Measurements from ENCODE around the gene EMILIN2. TPM values are rescaled to one million over a fixed set of nuclear protein-coding genes. Genes with fewer than 3 reads are reported as not detected.

Gene EMILIN2
- total RNA-seq, 1 experiment from 2014 or later, result 0.07 TPM

DNA sequence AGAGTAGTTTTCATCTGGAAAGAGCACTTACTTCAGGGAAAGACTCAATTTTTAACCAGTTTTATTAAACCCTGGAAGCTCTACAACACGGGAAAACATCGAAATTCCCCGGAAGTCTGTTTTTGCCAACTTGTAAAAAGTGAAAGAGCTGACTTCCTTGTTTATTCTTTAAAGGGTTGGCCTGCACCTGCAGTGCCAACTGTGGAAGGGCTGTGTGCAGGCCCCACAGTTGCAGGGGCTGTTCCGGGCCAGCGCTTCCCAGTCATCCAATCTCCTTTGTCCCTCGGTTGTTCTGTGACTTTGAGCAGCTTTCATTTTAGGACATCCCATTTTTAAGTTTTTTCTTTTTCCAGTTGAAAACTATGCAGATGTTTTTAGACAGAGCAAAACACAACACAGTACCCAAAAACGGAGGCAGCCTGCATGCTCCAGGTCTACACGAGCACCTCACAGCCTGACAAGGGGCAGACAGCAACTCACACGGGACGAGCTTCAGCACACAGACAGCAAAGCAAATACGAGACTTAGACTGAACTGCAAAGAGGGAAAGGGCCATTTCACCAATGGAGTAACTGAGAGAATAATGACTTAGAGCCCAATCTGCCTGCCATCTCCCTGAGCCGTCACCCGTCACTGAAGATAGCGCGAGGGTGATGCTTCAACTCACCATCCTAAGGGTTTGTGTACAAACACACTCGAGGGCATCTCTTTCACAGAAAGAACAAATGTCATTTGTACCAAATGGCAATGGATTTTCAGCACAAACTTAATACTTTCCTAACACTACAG, 70.6 kb downstream of the EMILIN2 start:
- H4K20me1 ChIP-seq (ENCODE audit: insufficient read depth), result no peaks in the 10 kb centered on the region
- intact Hi-C loops (cut with micrococcal nuclease; ENCODE audit: unreplicated experiment), result no loop called here
- peaks cover 4% of the 10 kb centered on the region; the same call in 1 of the 2 replicates for H3K36me3 ChIP-seq (ENCODE audit: low read depth)
- H2AFZ ChIP-seq, result no peak overlapping the region
- no peak for DNase-seq
- no peaks in the 10 kb centered on the region for H3F3A ChIP-seq (ENCODE audit: insufficient read depth, low read depth)
- no peak for TF ChIP-seq EZH2 (IDR thresholded peaks at IDR 0.05; ENCODE audit: low read depth)
- TF ChIP-seq, protein P1, sequence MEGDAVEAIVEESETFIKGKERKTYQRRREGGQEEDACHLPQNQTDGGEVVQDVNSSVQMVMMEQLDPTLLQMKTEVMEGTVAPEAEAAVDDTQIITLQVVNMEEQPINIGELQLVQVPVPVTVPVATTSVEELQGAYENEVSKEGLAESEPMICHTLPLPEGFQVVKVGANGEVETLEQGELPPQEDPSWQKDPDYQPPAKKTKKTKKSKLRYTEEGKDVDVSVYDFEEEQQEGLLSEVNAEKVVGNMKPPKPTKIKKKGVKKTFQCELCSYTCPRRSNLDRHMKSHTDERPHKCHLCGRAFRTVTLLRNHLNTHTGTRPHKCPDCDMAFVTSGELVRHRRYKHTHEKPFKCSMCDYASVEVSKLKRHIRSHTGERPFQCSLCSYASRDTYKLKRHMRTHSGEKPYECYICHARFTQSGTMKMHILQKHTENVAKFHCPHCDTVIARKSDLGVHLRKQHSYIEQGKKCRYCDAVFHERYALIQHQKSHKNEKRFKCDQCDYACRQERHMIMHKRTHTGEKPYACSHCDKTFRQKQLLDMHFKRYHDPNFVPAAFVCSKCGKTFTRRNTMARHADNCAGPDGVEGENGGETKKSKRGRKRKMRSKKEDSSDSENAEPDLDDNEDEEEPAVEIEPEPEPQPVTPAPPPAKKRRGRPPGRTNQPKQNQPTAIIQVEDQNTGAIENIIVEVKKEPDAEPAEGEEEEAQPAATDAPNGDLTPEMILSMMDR (conservative IDR thresholded peaks at IDR 0.05), result no peak
- H3K4me3 ChIP-seq, result no peak overlapping the region
- no peaks in the 10 kb centered on the region for H3K4me1 ChIP-seq (replicated peaks; ENCODE audit: insufficient read depth)
- H3K4me2 ChIP-seq, result no peak overlapping the region
- ChIA-PET POLR2A (ENCODE audit: unreplicated experiment) (no interaction called here), CTCF (no interaction called here)
- H3K9me3 ChIP-seq (ENCODE audit: insufficient read depth, low read depth), result no peaks in the 10 kb centered on the region
- no peak overlapping the region for H3K27ac ChIP-seq
- H3K79me2 ChIP-seq (ENCODE audit: low read depth), result no peaks in the 10 kb centered on the region
- H3K27me3 ChIP-seq (ENCODE audit: insufficient read depth, low read depth), result no peaks in the 10 kb centered on the region
- no TSS peak for BruUV-seq (replicated peaks)
- no peaks in the 10 kb centered on the region for H3K9me2 ChIP-seq (ENCODE audit: insufficient read depth)

DNA sequence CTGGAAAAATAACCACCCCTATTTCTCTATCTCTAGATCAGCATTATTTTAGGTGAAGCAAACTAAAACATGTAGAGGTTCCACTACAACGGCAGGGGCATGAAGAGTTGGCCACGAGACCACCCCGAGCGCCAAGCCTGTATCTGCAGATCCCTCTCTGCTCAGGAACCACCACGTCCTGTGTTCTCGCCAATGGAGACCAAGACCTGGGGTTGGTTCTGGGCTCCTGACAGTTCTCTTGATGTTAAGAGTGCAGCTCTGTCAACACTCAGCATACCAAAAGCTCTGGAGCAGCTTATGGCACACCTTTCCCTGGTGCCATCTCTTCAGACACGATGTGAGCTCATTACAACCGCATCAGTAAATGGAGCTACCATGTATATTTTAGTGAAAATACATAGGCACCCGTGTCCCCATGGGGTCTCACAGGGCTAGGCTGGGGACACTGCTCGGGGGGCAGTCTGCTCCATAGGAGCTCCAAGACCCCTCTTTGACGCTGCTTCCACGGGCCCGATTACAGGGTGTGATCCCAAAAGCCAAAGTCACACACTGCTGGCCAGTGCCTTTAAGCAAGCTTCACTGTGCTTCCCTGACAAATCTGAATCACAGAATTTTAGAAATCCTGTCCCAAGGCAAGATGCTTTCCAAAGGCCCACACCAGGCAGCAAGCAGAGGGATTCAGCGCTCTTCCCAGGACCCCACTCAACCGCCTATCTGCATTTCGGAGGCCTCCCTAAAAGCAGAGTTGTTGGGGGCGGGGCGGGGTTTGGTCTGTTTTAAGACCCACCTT, 72.2 kb downstream of the EMILIN2 start:
- no peak overlapping the region for H3K4me2 ChIP-seq
- no peaks in the 10 kb centered on the region for H3K27me3 ChIP-seq (ENCODE audit: insufficient read depth, low read depth)
- H3F3A ChIP-seq (ENCODE audit: insufficient read depth, low read depth), result no peaks in the 10 kb centered on the region
- TF ChIP-seq, protein P1 (conservative IDR thresholded peaks at IDR 0.05), result no peak
- TF ChIP-seq EZH2 (IDR thresholded peaks at IDR 0.05; ENCODE audit: low read depth), result no peak
- ChIA-PET POLR2A (ENCODE audit: unreplicated experiment) (no interaction called here), CTCF (interaction anchor here (0.6 kb wide), 1 partner anchor 197 kb away, joined by 4 read pairs; no protein-coding TSS in a partner anchor)
- H3K36me3 ChIP-seq (ENCODE audit: low read depth), result peaks cover 4% of the 10 kb centered on the region; the same call in 1 of the 2 replicates
- H3K9me2 ChIP-seq (ENCODE audit: insufficient read depth), result no peaks in the 10 kb centered on the region
- H3K79me2 ChIP-seq (ENCODE audit: low read depth), result no peaks in the 10 kb centered on the region
- H3K27ac ChIP-seq, result no peak overlapping the region
- no peaks in the 10 kb centered on the region for H4K20me1 ChIP-seq (ENCODE audit: insufficient read depth)
- H2AFZ ChIP-seq, result no peak overlapping the region
- no peaks in the 10 kb centered on the region for H3K9me3 ChIP-seq (ENCODE audit: insufficient read depth, low read depth)
- BruUV-seq (replicated peaks), result no TSS peak
- H3K4me1 ChIP-seq (replicated peaks; ENCODE audit: insufficient read depth), result no peaks in the 10 kb centered on the region
- intact Hi-C loops (cut with micrococcal nuclease; ENCODE audit: unreplicated experiment), result no loop called here
- no peak for DNase-seq
- no peak overlapping the region for H3K4me3 ChIP-seq

DNA sequence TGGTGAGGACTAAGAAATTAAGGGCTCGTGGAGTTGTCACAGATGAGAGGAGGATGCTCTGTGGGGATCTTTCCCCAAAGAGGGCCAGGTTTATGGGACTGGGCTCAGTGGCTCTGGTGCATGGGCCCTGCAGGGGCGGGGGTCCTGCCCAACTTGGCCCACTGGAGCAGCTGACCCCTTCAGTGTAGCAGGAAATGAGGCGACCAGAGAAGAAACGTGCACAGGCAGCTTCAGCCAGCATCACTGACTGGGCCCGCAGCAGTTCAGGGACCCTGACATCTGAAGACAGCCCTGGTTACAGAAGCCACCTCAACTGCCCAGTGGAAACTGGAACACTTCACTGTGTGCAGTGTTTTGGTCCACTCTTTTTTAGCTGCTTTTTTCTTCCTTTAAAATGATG, 72.8 kb downstream of the EMILIN2 start:
- BruUV-seq (replicated peaks), result no TSS peak
- peaks cover 4% of the 10 kb centered on the region; the same call in 1 of the 2 replicates for H3K36me3 ChIP-seq (ENCODE audit: low read depth)
- intact Hi-C loops (cut with micrococcal nuclease; ENCODE audit: unreplicated experiment), result no loop called here
- no peak for TF ChIP-seq EZH2 (IDR thresholded peaks at IDR 0.05; ENCODE audit: low read depth)
- TF ChIP-seq, protein P1 (conservative IDR thresholded peaks at IDR 0.05), result no peak
- H3K9me3 ChIP-seq (ENCODE audit: insufficient read depth, low read depth), result no peaks in the 10 kb centered on the region
- no peaks in the 10 kb centered on the region for H3K9me2 ChIP-seq (ENCODE audit: insufficient read depth)
- DNase-seq, result no peak
- H3K4me2 ChIP-seq, result no peak overlapping the region
- ChIA-PET CTCF (no interaction called here), POLR2A (ENCODE audit: unreplicated experiment) (no interaction called here)
- no peaks in the 10 kb centered on the region for H3K79me2 ChIP-seq (ENCODE audit: low read depth)
- H3K27me3 ChIP-seq (ENCODE audit: insufficient read depth, low read depth), result no peaks in the 10 kb centered on the region
- H3K4me3 ChIP-seq, result no peak overlapping the region
- no peaks in the 10 kb centered on the region for H4K20me1 ChIP-seq (ENCODE audit: insufficient read depth)
- no peaks in the 10 kb centered on the region for H3K4me1 ChIP-seq (replicated peaks; ENCODE audit: insufficient read depth)
- H3K27ac ChIP-seq, result no peak overlapping the region
- no peak overlapping the region for H2AFZ ChIP-seq
- H3F3A ChIP-seq (ENCODE audit: insufficient read depth, low read depth), result no peaks in the 10 kb centered on the region

Data from PC-9 (cell line).